Endothelial cell of umbilical vein (primary cell): Measurements from ENCODE around the gene METTL15. TPM values are rescaled to one million over a fixed set of nuclear protein-coding genes. Genes with fewer than 3 reads are reported as not detected.

Source experiments
- BruUV-seq: library from RNA; stranded (reverse); fragments of 400-500 nt; replicated peaks from 2 replicates; lab custom pipeline; 2021; lab: Mats Ljungman, UMichigan
- CTCF ChIA-PET: fragments of 300-600, 350-600 bp; sonication (Branson Sonifier 250); formaldehyde crosslinking; loops from one replicate; lab custom pipeline; 2021; ENCODE audit warnings: antibody characterized with exemption, inconsistent platforms; lab: Charles Lee
- POLR2A ChIA-PET: fragments of 300-600, 350-600 bp; sonication (Branson Sonifier 250); formaldehyde crosslinking; loops from one replicate; lab custom pipeline; 2021; ENCODE audit warnings: antibody characterized with exemption, inconsistent platforms; lab: Charles Lee
- DNase-seq: peaks from one replicate; pipeline ENCODE4 v3.0.0-alpha.2; 2011; ENCODE audit warnings: low read depth, low spot score
- FAIRE-seq: peaks from 2 replicates; lab custom pipeline; 2011; peaks lifted over from hg19 to GRCh38; lab: Jason Lieb, UNC
- H2AFZ ChIP-seq: 2 replicates; pipeline ENCODE4 v1.6.0; 2012; ENCODE audit warnings: low read depth, low read length, control low read depth, inconsistent platforms
- H3K27ac ChIP-seq: 2 replicates; pipeline ENCODE4 v1.5.1; 2011; ENCODE audit warnings: low read depth, mild to moderate bottlenecking, control low read depth, low read length, moderate library complexity; ENCODE audit not compliant: insufficient read depth
- H3K27me3 ChIP-seq, 2 experiments: 2 replicates each; pipeline versions ENCODE4 v1.6.0 to v1.6.1; 2011; ENCODE audit warnings: low read length in 2 of 2, mixed read lengths in 1 of 2; ENCODE audit not compliant: control insufficient read depth in 2 of 2, insufficient read depth in 2 of 2
- H3K36me3 ChIP-seq, 2 experiments: 2 replicates in 1 of 2; 3 replicates in 1 of 2; pipeline ENCODE4 v1.5.1; 2011; ENCODE audit warnings: low read length in 2 of 2, mild to moderate bottlenecking in 1 of 2, moderate library complexity in 1 of 2; ENCODE audit not compliant: control insufficient read depth in 2 of 2, insufficient read depth in 2 of 2; ENCODE audit errors: extremely low read depth in 1 of 2
- H3K4me1 ChIP-seq: 3 replicates; pipeline ENCODE4 v1.5.1; 2011; ENCODE audit warnings: mild to moderate bottlenecking, low read length; ENCODE audit not compliant: control insufficient read depth, insufficient read depth; ENCODE audit errors: extremely low read depth
- H3K4me2 ChIP-seq: 2 replicates; pipeline ENCODE4 v1.6.1; 2011; ENCODE audit warnings: low read length, control low read depth, mixed read lengths; ENCODE audit not compliant: insufficient read depth
- H3K4me3 ChIP-seq, 3 experiments: fragments of 200-600 bp in 1 of 3; sonication (generic), shearing (Covaris generic) in 1 of 3; replicated peaks in 1 of 3; 2 replicates each; pipeline ENCODE4 v1.5.1; 2011 to 2016; ENCODE audit warnings: control low read depth in 3 of 3, low read length in 3 of 3, mild to moderate bottlenecking in 2 of 3, inconsistent platforms in 1 of 3, low read depth in 1 of 3, moderate library complexity in 1 of 3; ENCODE audit not compliant: insufficient read depth in 1 of 3
- H3K79me2 ChIP-seq: 2 replicates; pipeline ENCODE4 v1.6.0; 2012; ENCODE audit warnings: low read length, inconsistent platforms; ENCODE audit not compliant: control insufficient read depth, insufficient read depth
- H3K9ac ChIP-seq: replicated peaks from 2 replicates; pipeline ENCODE3; 2011; ENCODE audit warnings: low read length, control low read depth; ENCODE audit not compliant: insufficient read depth; ENCODE audit errors: extremely low read depth
- H3K9me1 ChIP-seq: replicated peaks from 3 replicates; pipeline ENCODE4 v1.6.0; 2011; ENCODE audit warnings: mild to moderate bottlenecking, low read length; ENCODE audit not compliant: control insufficient read depth, insufficient read depth; ENCODE audit errors: extremely low read depth
- H3K9me3 ChIP-seq: replicated peaks from 2 replicates; pipeline ENCODE4 v1.5.1; 2012; ENCODE audit warnings: low read length, inconsistent platforms; ENCODE audit not compliant: control insufficient read depth, insufficient read depth
- H4K20me1 ChIP-seq: replicated peaks from 2 replicates; pipeline ENCODE3; 2011; ENCODE audit warnings: mild to moderate bottlenecking, low read length; ENCODE audit not compliant: control insufficient read depth, insufficient read depth; ENCODE audit errors: extremely low read depth
- CTCF ChIP-seq, 2 donors: IDR thresholded peaks; 1 replicate in 1 of 2; 2 replicates in 1 of 2; pipeline ENCODE4 v1.5.1; 2011; ENCODE audit warnings: low read length in 2 of 2, mild to moderate bottlenecking in 2 of 2, moderate library complexity in 2 of 2, control low read depth in 1 of 2, inconsistent platforms in 1 of 2, low read depth in 1 of 2; ENCODE audit not compliant: insufficient read depth in 1 of 2; ENCODE audit errors: extremely low read depth in 1 of 2
- EZH2 ChIP-seq: IDR thresholded peaks from 2 replicates; pipeline ENCODE4 v1.6.1; 2012; ENCODE audit warnings: borderline replicate concordance, low read depth, mild to moderate bottlenecking, moderate library complexity, low read length, inconsistent platforms; ENCODE audit not compliant: severe bottlenecking
- FOS ChIP-seq: IDR thresholded peaks from 2 replicates; pipeline ENCODE4 v1.6.1; 2011; ENCODE audit warnings: mild to moderate bottlenecking, low read length, moderate library complexity, borderline replicate concordance; ENCODE audit not compliant: insufficient read depth
- GATA2 ChIP-seq: IDR thresholded peaks from 2 replicates; pipeline ENCODE4 v1.7.0; 2011; ENCODE audit warnings: low read depth, mild to moderate bottlenecking, moderate library complexity, mixed read lengths, low read length; ENCODE audit not compliant: insufficient read length, insufficient read depth
- JUN ChIP-seq: IDR thresholded peaks from 2 replicates; pipeline ENCODE4 v1.6.1; 2011; ENCODE audit warnings: borderline replicate concordance, low read depth; ENCODE audit not compliant: insufficient read length, insufficient read depth
- MYC ChIP-seq: IDR thresholded peaks from one replicate; pipeline ENCODE4 v1.6.1; 2011; ENCODE audit warnings: mild to moderate bottlenecking, low read depth, low read length
- POLR2A ChIP-seq: IDR thresholded peaks from 2 replicates; pipeline ENCODE4 v1.6.1; 2012; ENCODE audit warnings: low read depth, mild to moderate bottlenecking, control low read depth, low read length
- POLR2AphosphoS5 ChIP-seq: IDR thresholded peaks from 2 replicates; pipeline ENCODE4 v1.6.1; 2012; ENCODE audit warnings: low read depth, mild to moderate bottlenecking, control low read depth, low read length, moderate library complexity; ENCODE audit not compliant: insufficient read depth
- dilution Hi-C: fragments of 300-500 bp; cut with MboI; formaldehyde crosslinking; loops from one replicate; pipeline ENCODE4 v1.15.0; 2019; ENCODE audit warnings: low sequenced_read_pairs; ENCODE audit not compliant: extremely low pct_ligation_motif_present
- intact Hi-C: fragments of 100-400 bp; cut with micrococcal nuclease; formaldehyde crosslinking; loops from one replicate; pipeline ENCODE4 v1.10.0; 2022
- polyA plus RNA-seq, 4 experiments: library from polyadenylated mRNA; depleted of rRNA in 3 of 4; stranded (reverse) in 3 of 4; unstranded in 1 of 4; fragments of >200 nt; gene quantifications; 2 replicates each; pipeline versions ENCODE4 v1.2.1 to v1.2.3, GENCODE V29; 2011 to 2012; ENCODE audit warnings: missing spikeins in 1 of 4
- total RNA-seq: library from RNA; stranded (reverse); gene quantifications from 2 replicates; pipeline ENCODE4 v1.2.3, GENCODE V29; 2021
- TF ChIP-seq, protein P1 (sequence below): IDR thresholded peaks from 2 replicates; pipeline ENCODE4 v1.6.1; 2011; ENCODE audit not compliant: insufficient read depth, insufficient read length

The METTL15 gene
- total and polyA plus RNA-seq, 2 donors (not counting 3 experiments of a cell fraction or from before 2014, with no cell fraction given): 3.2 to 12.1 TPM

DNA sequence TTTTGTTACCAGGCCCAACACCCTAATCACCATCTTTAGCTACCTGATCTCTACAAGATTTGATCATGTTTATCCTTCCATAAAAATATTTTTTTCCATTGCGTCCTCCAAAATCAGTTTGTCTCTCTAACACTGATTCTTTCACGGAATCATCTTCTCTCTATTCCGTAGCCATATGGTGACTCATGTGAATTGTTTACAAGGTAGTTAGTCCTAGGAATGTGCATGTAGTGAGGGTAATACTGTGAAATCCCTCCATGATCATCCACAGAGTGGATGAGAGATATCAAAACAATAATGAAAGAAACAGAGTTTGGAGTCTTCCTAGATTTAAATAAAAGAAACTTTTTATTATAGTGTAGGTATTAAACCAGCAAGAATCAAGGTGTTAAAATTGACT, 230.2 kb downstream of the METTL15 start:
- no peaks in the 10 kb centered on the region for H3K9me3 ChIP-seq
- no TSS peak for BruUV-seq
- H3K27me3 ChIP-seq: no peaks in the 10 kb centered on the region
- H3K79me2 ChIP-seq: no peaks in the 10 kb centered on the region
- H3K9me1 ChIP-seq: no peaks in the 10 kb centered on the region
- no peaks in the 10 kb centered on the region for H4K20me1 ChIP-seq
- CTCF ChIA-PET: no interaction called here
- no peak overlapping the region for H3K27ac ChIP-seq
- TF ChIP-seq GATA2 (no peak), EZH2 (no peak), CTCF (IDR thresholded peaks at IDR 0.05; ENCODE audit: extremely low read depth in 1 of 2, insufficient read depth in 1 of 2, low read depth in 1 of 2, low read length in 2 of 2) (no peak), POLR2A (no peak), JUN (no peak), MYC (no peak), FOS (no peak), POLR2AphosphoS5 (no peak)
- TF ChIP-seq, protein P1, sequence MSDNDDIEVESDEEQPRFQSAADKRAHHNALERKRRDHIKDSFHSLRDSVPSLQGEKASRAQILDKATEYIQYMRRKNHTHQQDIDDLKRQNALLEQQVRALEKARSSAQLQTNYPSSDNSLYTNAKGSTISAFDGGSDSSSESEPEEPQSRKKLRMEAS: no peak
- POLR2A ChIA-PET: no interaction called here
- DNase-seq (no peak), FAIRE-seq (no peak)
- intact Hi-C loops: no loop called here
- no peak overlapping the region for H3K4me2 ChIP-seq
- no peaks in the 10 kb centered on the region for H3K36me3 ChIP-seq
- H3K9ac ChIP-seq: no peak overlapping the region
- dilution Hi-C loops: no loop called here
- peaks cover 15% of the 10 kb centered on the region for H3K4me1 ChIP-seq
- H2AFZ ChIP-seq: no peak overlapping the region
- H3K4me3 ChIP-seq: no peak overlapping the region
